HG03439 (cell line): Measurements from ENCODE around the gene SPDEF.

Experiments
- ATAC-seq: cut with Tn5 transposase; IDR thresholded peaks from one replicate; pipeline ENCODE4 v1.9.1; 2021; ENCODE audit warnings: mild to moderate bottlenecking, moderate library complexity; ENCODE audit not compliant: unreplicated experiment

The SPDEF gene

DNA sequence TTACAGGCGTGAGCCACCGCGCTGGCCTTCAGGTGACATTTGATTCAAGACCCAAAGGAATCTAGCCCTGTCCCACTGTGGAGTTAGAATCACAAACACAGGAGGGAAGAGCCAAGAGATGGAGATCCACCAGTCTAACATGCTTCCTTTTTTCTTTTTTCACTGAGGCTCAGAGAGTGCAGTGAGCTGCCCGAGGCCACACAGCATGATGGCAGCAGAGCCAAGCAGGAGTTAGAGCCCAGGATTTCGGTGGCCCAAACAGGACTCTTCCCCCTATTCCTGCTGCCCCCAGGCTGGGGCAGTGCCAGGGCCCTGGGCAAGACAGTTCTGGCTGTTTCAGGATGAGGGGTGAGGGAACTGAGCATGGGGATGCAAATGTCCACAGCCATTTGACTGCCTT lies 8.1 kb upstream of the SPDEF start:
- no peak for ATAC-seq

DNA sequence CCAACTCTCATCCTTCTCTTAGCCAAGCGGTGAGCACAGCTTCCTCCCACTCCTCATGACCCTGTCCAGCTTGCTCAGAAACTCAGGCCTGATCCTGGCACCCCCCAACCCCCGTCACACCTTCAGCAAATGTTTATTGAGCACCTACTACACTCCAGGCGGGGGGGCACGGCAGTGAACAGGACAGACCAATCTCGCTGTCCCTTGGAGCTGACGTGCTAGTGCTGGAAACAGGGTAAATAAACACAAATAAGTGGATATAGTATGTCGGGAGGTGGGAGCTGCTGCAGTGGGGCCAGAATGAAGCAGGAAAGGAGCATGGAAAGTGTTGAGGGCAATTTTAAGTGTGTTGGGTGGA lies 7.4 kb upstream of the SPDEF start:
- no peak for ATAC-seq

DNA sequence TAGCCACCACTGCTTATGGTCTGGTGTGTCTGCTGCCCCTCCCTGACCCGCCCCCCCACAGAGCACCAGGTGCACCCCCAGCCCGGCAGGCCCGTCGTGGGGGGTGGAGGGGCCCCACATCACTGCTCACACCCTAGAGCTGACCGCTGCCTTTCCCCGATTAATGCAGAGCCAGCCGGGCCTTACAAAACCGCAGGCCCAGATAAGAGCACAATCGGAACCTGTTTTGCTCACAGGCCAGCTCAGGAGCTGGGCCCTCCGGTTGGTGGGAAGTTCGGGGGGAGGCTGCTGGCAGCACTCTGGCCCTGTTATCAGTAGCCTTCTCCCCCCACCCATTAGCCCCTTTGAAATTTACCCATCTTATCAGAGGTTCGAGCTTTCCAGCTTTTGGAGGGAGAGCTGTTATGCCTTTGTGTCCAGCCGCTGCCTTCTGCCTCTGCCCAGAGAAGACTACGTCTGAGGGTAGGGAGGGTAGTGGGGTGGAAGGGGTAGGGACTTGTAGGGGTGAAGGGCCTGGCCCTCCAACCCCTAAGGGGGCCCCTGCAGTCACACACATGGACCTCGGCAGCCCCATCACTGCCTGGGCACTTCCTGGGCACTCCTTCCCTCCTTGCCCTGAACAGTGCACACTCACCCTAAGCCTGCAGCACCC lies 6.9 kb upstream of the SPDEF start:
- ATAC-seq = no peak

DNA sequence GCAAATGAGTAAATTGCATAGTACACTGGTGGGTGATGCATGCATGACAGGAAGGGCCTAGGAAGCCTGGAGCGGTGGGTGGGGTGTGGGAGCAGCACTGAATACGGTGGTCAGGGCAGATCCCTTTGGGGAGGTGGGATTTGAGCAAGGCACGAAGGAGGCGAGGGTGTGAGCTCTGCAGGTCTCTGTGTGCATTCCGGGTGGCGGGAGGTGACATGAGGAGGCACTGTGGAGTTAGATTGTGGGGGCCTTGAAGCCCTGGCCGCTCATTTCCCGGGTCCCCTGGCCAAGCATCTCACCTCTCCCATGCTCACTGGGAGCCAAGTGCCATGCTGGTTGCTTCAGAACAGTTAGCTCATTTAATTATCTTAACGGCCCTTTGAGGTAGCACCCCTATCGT lies 6.2 kb upstream of the SPDEF start:
- ATAC-seq = no peak

DNA sequence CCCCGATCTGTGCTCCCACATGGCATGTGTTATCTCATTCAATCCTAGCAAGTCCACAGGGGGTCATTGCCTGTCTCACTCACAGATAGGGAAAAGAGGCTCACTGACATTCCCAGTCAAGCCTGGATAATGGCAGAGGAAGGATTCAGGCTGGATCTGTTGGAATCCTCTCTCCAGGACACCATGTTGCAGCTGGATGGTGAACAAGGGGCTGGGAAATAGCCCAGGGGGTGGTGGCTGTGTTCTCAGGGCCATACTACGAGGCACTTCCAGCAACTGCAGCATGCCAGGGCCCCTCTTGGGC lies 5.0 kb upstream of the SPDEF start:
- no peak for ATAC-seq

DNA sequence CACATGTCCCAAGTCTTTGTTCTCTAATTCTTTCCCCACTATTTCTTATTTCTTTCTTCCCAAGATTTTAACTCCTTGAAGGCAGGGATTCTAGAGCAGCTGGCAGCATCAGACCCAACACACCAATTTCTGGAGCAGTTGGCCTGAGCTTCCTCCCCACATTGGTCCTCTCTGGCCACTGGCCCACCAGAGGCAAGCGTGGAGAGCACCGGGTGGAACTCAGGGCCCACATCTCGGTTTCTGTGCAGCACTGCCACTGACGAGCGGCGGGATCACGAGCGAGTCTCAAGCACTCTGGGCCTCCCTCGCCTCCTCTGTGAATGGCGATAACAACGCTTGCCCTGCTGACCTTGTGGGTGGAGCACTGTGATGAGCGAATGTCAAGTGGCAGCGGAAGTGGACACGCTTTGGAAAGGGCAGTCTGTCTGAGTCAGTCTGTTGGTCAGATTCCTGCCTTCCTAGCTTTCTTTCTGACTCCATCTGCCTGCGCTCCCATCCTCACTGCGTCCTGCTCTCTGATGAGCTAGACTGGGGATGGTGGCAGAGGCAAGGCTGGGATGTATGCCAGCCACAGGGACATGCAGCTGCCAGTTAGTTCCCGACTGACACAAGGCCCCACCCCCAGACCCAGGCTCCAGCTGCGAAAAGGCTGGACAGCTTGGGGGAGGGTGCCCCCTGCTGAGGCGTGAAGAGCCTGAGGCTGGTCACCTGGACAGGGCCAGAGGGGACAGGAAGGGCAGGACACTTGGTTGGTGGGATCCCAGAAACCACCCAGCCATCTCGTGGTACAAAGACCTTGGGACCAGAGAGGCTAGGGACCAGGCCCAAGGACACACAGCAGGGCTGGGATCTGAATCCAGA lies 4.5 kb upstream of the SPDEF start:
- ATAC-seq = no peak

DNA sequence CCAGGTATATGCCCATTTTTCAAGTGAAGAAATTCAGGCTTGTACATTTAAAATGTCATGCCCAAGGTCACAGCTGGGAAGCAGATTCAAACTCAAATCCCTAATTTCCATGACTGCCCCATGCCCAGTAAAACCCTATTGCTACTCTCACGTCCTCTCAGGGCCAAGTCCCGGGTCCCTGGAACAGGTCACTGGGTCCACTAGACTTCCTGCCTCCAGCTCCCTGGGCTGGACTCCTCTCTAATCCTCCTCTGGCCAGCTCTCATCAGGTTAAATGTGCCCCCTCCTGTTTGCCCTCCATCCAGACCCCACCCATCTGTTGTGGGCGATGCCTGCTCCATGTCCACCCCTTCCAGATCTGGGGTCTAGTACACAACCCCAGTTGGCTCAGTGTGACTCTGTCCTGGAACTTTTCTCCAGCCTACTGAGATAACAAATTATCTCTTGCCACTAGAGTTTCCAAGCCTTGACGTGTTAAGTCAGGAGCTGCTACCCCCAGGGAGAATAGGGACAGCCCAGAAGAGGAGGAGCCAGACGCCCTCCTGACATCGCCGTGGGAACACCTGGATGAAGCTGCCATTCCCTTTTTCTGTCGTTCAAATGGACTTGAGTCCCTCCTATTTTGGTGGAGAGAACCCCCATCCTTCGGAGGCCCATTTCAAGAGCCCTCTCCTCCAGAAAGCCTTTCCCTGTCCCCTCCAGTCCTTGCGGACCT lies 3.7 kb upstream of the SPDEF start:
- no peak for ATAC-seq

DNA sequence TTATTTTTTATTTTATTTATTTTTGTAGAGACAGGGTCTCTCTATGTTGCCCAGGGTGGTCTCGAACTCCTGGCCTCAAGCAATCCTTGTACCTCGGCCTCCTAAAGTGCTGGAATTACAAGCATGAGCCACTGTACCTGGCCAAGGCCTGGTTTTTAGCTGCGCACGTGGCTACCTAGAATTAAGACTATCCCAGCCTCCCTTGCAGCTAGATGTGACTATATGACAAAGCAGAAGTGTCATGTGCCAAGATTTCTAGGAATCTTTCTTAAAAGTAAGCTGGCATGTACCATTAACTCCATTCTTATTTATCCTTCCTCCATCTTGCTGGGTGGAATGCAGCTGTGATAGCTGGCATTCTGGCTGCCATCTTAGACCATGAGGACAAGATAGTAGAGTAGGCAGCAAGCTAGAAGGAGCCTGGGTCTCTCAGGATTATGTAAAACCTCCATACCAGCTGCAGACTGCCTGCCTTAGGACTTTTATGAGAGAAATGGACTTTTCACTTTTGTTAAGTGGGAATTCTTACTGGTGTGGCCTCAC lies 2.1 kb upstream of the SPDEF start:
- ATAC-seq = no peak

DNA sequence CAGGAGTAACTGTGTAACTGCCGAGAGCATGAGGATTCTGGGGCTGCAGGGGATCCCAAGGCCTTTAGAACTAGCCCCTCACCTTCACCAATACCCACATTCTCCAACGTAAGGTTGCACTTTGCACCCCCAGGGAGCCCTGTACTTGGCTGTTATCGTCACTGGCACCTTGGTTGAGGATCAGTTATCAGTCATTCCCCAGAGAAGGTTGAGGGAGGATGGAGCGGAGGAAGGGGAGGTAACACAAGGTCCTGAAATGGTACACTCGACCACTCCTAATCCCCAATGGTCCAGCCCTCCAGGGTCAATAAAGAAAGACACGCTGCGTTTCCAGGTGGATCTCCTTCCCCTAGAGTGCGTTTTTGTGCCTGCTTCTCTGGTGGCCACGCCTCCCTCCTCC lies 1.1 kb upstream of the SPDEF start:
- no peak for ATAC-seq

DNA sequence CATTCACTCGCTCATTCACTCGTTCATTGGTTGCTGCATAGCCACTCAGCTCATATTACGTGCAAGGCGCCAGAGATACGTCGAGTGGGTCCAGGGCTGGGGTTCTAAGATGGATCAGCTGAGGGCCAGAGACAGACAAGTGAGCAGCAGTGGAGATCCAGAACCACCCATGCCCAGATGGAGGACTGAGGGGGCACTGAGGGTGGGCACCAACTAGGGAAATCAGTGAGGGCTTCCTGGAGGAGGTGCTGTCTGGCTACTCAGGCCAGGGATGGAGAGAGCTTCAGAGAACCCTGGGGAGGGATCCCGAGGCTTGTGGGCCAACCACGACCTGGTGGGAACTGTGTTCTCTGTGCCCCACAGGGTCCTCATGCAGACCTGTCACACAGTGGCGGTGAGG lies 364 bp upstream of the SPDEF start:
- no peak for ATAC-seq

DNA sequence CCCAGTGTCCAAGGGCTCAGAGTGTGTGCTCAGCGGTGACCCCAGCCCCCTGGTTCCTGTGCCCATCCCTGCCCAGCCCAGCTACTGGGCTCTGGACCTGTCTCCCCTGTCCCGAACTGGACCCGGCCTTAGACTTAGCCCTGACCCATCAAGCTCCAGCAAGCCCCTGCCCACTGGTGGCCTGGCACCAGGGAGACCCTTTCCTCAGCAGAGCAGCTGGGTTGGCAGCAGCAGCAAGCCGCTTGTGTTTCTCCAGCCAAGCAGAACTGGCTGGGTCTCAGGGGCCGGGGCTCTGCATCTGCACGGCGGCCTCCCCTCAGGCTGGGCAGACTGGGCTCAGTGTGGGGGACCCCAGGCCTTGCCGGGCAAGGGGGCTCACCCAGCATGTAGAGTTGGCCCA lies 801 bp downstream of the SPDEF start:
- ATAC-seq = no peak

DNA sequence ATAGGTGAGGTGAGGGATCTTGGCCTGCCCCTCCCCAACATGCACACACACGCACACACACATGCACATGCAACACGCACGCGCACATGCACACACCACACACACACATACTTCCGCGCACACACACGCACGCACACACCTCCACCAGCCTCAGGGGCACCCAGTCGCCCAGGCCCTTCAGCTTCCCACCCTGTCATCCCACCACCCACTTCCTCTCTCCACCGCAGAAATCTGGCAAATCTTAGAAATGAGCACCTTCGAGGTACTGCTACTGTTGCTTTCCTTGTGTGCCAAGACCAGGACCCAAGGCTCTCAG lies 1.2 kb downstream of the SPDEF start:
- ATAC-seq = no peak

DNA sequence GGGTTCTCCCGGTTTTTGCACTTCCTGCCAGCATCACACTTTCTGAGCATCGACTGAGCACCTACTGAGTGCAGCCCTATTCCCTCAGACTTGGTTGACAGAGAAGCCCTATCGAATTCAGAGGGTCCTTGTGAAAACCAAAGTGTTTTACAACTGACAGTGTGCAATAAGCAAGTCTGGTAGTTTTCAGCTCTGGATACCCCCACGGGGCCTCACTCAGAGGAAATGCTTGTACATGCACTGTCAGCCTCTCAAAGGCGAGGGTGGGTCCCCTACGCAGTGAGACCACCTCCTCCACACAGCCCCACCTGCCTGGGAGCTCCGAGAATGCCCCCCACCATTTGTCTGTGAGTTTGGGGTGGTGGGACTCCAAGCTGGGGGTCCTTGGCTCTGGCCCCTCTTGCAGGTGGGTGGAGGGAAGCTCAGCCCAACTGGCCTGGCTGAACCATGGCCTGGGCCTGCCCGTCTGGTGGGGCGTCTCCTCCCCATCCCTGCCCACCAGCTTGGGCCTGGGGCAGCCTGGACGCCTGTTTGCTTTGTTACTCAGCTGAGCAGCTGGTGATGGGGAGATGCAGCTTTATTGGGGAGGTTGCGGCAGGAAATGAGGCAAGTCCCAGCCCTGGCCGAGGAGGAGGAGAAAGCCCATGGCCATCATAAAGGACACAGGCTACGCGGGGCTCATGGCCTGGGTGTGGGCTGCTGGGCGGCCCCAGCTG lies 1.7 kb downstream of the SPDEF start:
- no peak for ATAC-seq

DNA sequence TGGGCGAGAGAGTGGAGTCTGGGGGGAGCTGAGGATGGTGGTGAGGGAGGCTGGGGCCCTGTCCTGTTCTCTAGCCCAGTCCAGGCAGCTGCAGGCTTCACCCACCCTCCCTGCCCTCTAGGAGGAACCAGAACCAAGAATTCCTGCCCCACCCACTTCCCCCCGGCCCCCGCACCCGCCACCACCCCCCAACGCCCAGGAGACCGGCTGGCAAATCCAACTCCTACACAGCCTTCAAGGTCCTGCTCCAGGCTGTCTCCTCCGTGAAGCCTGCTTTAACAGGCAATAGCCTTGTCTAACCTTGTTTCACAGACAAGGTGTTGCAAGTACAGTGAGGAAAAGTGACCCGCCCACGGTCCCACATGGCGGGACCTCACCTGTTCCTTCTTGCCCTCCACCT lies 2.4 kb downstream of the SPDEF start:
- no peak for ATAC-seq

DNA sequence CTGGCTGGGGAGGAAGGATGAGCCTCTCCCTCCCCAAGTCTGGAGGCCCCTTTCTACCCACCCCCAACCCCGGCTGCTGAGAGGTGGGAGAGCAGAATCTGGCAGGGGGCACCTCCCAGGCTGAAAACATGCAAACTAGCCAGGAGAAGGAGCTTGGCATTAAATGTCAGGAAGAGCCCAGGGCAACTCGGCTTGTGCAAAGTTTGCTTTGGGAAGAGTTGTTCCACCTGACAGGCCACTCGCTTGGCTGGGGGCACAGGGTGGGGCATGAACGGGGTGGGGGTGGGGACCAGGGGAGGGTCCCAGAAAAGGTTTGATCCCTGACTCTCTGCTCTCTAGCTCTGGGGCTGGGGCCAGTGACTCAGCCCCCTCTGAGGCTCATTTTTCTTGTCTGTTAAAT lies 3.0 kb downstream of the SPDEF start:
- no peak for ATAC-seq

DNA sequence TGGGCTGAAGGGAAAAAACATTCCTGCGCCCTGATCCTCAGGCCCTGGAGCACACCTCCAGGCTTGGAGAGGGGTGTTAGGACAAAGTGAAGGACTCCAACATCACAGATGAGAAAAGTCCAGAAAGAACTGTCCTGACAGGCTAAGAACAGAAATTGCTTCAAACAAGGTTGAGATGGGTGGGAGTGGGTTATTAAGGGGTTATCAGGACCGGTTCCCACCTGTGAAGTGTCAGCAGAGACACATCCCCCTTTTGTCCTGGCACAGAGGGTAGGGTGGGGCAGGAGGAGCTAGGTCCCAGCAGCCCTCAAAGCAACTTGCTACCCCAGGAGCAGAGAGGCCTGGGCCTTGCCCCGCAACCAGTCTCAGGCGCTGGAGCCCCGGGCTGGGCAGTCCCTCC lies 3.5 kb downstream of the SPDEF start:
- no peak for ATAC-seq

DNA sequence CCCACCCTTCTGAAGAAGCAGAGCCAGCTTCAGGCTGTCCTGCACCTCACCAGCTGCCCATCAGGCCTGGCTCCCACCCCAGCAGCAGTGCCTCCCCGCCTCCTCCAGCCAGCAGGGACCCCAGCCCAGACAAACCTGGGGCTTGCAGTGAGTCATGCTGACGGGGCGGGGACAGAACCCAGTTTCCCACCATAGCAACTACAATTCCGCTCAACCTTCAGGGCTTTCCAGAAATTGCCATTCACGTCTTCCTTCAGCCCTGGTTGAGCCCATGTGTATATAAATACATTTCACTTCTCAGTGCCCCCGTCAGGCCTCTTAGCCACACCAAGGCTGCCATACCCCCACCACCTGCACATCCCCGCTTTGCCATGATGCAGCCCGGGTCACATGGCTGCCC lies 4.4 kb downstream of the SPDEF start:
- no peak for ATAC-seq

DNA sequence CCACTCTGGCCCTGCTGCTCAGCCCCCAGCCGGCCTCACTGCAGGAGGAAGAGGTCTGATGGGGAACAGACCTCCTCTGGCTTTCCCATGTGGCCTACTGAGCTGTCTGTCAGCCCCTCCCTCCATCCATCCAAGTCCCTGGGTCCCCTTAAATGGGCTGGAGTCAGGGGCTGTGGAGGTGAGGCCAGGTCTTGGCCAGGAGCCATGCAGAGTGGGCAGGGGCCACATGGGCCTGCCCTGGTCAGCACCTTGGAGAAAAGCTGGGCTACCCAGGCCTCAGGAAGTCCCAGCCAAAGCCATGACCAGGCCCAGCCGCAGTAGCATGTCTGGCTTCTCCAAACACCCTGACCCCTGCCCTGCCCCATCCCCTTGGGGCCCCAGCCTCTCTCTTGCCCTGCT lies 6.3 kb downstream of the SPDEF start:
- ATAC-seq = no peak

DNA sequence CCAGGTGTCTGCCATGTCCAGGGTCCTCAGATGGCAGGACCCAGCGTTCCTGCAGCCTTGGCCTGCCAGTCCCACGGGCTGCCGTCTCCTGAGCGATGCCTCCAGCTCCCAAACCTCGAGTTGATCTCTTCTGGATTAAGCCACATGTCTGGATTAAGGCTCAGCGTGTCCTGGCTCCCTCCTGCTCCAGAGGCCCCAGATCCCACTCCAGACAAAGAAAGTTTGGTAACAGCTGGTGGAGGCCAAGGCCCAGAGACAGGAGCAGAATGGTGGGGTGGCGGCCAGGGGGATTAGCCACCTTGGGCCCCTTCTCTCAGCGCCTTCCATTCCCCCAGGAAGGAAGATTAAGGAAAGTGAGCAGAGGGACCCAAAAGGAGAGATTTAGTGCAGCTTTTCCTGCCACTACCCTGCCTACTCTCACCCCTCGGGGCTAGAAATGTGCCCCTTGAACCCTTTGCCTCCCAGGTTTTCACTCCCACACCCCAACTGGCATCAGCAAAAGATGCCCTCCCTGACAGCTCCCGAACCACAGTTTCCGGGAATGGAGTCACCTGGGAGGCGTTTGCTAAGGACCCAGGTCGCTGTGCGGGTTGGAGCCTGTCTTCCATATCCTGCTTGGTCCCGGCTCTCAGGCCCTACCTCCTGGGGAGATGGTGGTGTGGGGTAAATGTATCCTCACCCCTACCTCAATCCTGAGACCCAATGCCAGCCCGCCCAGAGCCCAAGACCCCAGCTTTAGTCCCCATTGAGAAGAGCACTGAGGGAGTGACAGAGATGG lies 6.9 kb downstream of the SPDEF start:
- ATAC-seq = no peak

DNA sequence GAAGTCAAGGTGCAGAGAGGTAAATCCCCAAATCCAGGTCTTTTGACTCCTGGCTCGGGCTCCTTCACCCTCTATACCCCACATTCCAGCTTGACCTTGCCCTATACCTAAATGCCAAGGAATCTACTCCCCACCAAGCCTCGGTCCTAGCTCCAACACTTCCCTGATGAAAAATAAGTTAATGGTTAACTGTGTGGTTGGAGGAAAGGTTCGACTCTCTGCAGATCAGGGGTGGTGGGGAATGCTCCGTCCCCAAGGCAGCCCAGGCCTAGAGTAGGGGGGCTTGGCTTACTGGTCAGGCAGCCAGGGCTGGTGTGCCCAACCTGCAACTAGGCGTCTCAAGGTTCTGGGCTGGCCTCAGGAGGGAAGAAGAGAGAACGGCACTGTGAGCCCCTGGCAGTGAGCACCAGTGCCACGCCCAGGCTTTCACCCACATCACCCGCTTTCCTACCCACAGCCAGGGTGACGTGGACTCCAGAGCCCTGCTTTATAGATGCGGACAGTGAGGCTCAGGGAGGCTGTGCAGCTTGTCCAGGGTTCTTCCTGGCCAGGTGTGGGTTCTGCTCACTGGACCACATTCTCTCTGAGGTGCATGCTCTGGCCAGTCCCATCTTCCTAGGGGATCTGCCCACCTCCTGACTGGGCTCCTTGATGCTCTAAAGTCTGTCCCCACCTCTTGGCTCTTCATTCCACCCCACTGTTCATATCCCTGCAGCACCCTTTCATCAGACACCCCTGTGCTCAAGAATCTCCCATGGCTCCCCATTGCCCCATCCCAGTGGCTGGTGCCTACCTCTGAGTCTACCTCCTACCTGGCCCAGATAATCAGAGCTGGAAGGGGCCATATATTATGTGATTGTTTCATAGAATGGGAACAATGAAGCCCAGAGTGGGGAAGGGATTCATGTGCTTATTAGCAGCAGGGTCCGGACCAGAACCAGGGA lies 8.2 kb downstream of the SPDEF start:
- ATAC-seq = no peak
